Adrenal gland (tissue), 12 donors: ENCODE results near the gene TJP2. TPM values are rescaled to one million over a fixed set of nuclear protein-coding genes. Genes with fewer than 3 reads are reported as not detected.

Source experiments
- DNase-seq, 7 donors: peaks; one replicate each; pipeline ENCODE4 v3.0.0-alpha.2; 2019 to 2020
- H3K27ac ChIP-seq, 5 donors: fragments of 200-600 bp; sonication (generic) in 4 of 5; 1 replicate in 3 of 5; 2 replicates in 2 of 5; pipeline versions ENCODE4 v1.5.1 to v1.8.0; 2016 to 2020; ENCODE audit warnings: mild to moderate bottlenecking in 1 of 5
- H3K27me3 ChIP-seq: fragments of 200-600 bp; 2 replicates; pipeline ENCODE4 v1.8.0; 2021
- H3K36me3 ChIP-seq, 2 donors: fragments of 200-600 bp; replicated peaks in 1 of 2; 1 replicate in 1 of 2; 2 replicates in 1 of 2; pipeline versions ENCODE4 v1.5.1 to v1.8.0; 2018 to 2022
- H3K4me1 ChIP-seq, 2 donors: fragments of 200-600 bp; replicated peaks in 1 of 2; 1 replicate in 1 of 2; 2 replicates in 1 of 2; pipeline versions ENCODE4 v1.5.1 to v1.8.0; 2018 to 2021
- H3K4me3 ChIP-seq, 4 donors: fragments of 200-600 bp; sonication (generic) in 3 of 4; one replicate each; pipeline ENCODE4 v1.5.1; 2016 to 2018
- H3K9me3 ChIP-seq, 3 donors: fragments of 200-600 bp; sonication (generic) in 1 of 3; replicated peaks in 1 of 3; 1 replicate in 2 of 3; 2 replicates in 1 of 3; pipeline versions ENCODE4 v1.5.1 to v1.8.0; 2016 to 2021
- POLR2A ChIP-seq, 2 donors: fragments of 450-650 bp; IDR thresholded peaks; one replicate each; pipeline ENCODE4 v1.6.1; 2017; ENCODE audit warnings: antibody characterized with exemption in 2 of 2, mild to moderate bottlenecking in 2 of 2, moderate library complexity in 1 of 2
- WGBS, 4 donors: extraction: QIAGEN DNeasy Blood & Tissue Kit in 2 of 4; methylation state at CpG; one replicate each; pipeline versions ENCODE4 v1.1.5 to v1.1.7; 2013 to 2017; 5-methylcytosine and 5-hydroxymethylcytosine counted together
- intact Hi-C, 2 donors: fragments of 100-400 bp; cut with DNase I; formaldehyde crosslinking; loops; one replicate each; pipeline versions ENCODE4 v1.14.1 to v1.15.0; 2022 to 2023
- polyA plus RNA-seq, 3 donors: library from polyadenylated mRNA; stranded (reverse); fragments of 200-250 nt in 2 of 3; fragments of 350-450 nt in 1 of 3; fragmentation: Illumina TruSeq in 1 of 3; extraction: RNeasy Lipid Tissue Mini Kit (QIAGEN cat#74804) in 1 of 3; gene quantifications; one replicate each; pipeline ENCODE4 v1.2.3, GENCODE V29; 2013 to 2014
- total RNA-seq, 9 donors: library from RNA; depleted of rRNA in 4 of 9; stranded (reverse); fragments of >200 nt in 4 of 9; fragments of 120-200 nt in 1 of 9; fragmentation: NEBNext Ultra II Directional in 1 of 9; extraction: Animal tissue kit (Norgen Biotek cat#: 25700) in 1 of 9; gene quantifications; one replicate each; pipeline versions ENCODE4 v1.1.0 to v1.2.4, GENCODE V29; 2013 to 2023
- TF ChIP-seq, protein P1 (sequence below), 6 experiments: fragments of 450-650 bp in 4 of 6; fragments of 200-600 bp in 2 of 6; sonication (generic) in 1 of 6; IDR thresholded peaks; 1 replicate in 5 of 6; 2 replicates in 1 of 6; pipeline versions ENCODE4 v1.5.1 to v1.8.0; 2016 to 2021; ENCODE audit warnings: antibody characterized with exemption in 6 of 6, mild to moderate bottlenecking in 2 of 6, moderate library complexity in 1 of 6
- donor health status: healthy with polysubstance abuse.
- donor health status: Bipolar disorder and iron deficiency.
- donor health status: DM: yes; HTN: yes; CAD: no.
- donor health status: DM: no; HTN: no; CAD: no.
- donor health status: DM: no; HTN: no; CAD: no.
- donor health status: DM: yes; HTN: yes; CAD: no.

Gene TJP2
- total and polyA plus RNA-seq, 12 donors, result 14.5 to 108 (median 30.2) TPM

DNA sequence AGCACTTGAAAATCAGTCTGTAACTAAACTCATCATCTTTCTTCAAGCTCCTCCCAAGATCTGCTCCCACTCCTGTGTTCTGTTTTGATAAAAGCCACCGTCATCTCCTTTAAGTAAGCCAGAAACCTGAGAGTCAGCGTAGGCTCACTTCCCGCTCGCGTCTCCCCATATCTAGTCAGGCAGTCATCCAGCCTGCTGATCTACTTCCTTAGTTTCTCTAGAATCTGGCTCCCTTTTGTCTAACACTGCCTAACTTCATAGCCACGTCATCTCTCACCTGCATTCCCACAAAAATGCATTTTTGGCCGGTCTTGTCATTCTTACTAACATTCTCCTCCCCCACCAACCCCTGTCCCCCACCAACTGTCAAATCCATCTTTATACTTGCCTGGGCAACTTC is 3.0 kb upstream of the TJP2 start:
- intact Hi-C loops, result no loop called here
- peaks cover 6 to 21% of the 10 kb centered on the region in 2 donors for H3K4me1 ChIP-seq
- no peaks in the 10 kb centered on the region for H3K36me3 ChIP-seq
- DNase-seq, result no peak
- TF ChIP-seq POLR2A (IDR thresholded peaks at IDR 0.05), result no peak
- TF ChIP-seq, protein P1, sequence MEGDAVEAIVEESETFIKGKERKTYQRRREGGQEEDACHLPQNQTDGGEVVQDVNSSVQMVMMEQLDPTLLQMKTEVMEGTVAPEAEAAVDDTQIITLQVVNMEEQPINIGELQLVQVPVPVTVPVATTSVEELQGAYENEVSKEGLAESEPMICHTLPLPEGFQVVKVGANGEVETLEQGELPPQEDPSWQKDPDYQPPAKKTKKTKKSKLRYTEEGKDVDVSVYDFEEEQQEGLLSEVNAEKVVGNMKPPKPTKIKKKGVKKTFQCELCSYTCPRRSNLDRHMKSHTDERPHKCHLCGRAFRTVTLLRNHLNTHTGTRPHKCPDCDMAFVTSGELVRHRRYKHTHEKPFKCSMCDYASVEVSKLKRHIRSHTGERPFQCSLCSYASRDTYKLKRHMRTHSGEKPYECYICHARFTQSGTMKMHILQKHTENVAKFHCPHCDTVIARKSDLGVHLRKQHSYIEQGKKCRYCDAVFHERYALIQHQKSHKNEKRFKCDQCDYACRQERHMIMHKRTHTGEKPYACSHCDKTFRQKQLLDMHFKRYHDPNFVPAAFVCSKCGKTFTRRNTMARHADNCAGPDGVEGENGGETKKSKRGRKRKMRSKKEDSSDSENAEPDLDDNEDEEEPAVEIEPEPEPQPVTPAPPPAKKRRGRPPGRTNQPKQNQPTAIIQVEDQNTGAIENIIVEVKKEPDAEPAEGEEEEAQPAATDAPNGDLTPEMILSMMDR (IDR thresholded peaks at IDR 0.05), result no peak
- H3K9me3 ChIP-seq, result no peaks in the 10 kb centered on the region
- H3K27me3 ChIP-seq, result no peaks in the 10 kb centered on the region
- no peak overlapping the region for H3K27ac ChIP-seq
- 72 to 83% (median 79%) methylated on average over 7 of the region's 7 CpGs for WGBS, 4 donors
- no peak overlapping the region for H3K4me3 ChIP-seq

DNA sequence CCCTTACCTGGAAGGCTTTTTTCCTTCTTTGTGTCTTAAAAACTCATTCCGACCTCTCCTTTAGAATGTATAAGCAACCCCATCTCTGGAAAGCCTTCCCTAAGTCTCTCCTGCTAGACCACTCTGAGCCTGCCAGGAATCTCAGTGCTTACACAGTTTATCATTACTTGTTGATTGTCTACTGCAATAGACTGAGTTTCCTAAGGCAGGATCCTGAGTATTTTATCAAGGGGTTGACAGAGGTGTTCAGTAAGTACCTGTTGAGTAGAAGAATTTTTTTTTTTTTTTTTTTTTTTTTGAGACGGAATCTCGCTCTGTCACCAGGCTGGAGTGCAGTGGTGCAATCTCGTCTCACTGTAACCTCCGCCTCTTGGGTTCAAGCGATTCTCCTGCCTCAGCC is 2.6 kb upstream of the TJP2 start:
- H3K27ac ChIP-seq, result no peak overlapping the region
- H3K4me1 ChIP-seq, result peaks cover 6 to 21% of the 10 kb centered on the region in 2 donors
- H3K9me3 ChIP-seq, result no peaks in the 10 kb centered on the region
- no peak for TF ChIP-seq POLR2A (IDR thresholded peaks at IDR 0.05)
- TF ChIP-seq, protein P1 (IDR thresholded peaks at IDR 0.05), result no peak
- no peaks in the 10 kb centered on the region for H3K36me3 ChIP-seq
- no peak overlapping the region for H3K4me3 ChIP-seq
- H3K27me3 ChIP-seq, result no peaks in the 10 kb centered on the region
- WGBS, 4 donors, result 92 to 97% (median 96%) methylated on average over 6 of the region's 6 CpGs
- no peak for DNase-seq
- intact Hi-C loops, result no loop called here

DNA sequence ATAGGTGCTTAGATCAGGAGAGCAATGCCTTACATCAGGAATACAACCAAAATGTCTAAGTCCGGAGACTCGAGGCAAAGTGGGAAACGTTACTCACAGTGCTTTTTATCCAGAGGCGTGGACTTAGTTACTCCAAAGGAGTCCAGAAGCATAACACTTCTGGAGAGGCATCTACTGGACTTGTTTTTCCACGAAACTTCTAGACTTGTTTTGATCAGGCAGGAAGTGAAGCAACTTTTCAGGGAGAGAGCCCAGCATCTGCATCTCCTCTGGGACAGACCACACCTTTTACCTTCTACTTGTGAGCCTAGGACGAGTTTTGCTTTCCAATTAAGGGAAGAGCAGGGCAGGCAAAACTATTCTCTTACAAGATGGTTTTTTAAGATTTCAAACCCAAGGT is 1.2 kb upstream of the TJP2 start:
- Histone ChIP-seq H3K27ac (no peak overlapping the region), H3K9me3 (no peaks in the 10 kb centered on the region), H3K4me3 (no peak overlapping the region), H3K36me3 (no peaks in the 10 kb centered on the region), H3K27me3 (no peaks in the 10 kb centered on the region), H3K4me1 (peaks cover 6 to 22% of the 10 kb centered on the region in 2 donors)
- TF ChIP-seq, protein P1 (IDR thresholded peaks at IDR 0.05), result no peak
- TF ChIP-seq POLR2A (IDR thresholded peaks at IDR 0.05), result no peak
- intact Hi-C loops, result no loop called here
- 75 to 90% (median 84%) methylated on average over 6 of the region's 6 CpGs for WGBS, 4 donors
- DNase-seq, result no peak

DNA sequence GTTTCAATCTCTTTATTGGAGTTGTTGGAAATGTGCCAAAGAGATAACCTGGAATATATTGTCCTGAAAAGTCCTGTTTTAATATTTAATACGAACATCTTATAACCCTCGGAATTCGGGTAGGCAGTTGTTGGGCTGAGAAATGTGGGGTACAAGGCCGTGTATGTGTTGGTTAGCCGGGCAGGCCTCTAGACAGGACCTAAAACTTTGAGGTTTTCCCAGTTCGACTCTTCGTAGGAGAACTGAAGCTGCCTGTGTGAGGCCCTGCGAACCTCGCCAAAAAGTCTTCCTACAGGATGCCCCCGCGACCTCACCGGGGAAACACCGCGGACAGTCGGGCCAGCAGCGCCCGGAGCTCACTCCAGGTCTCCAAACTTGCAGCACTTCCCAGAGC is 583 bp upstream of the TJP2 start:
- no peaks in the 10 kb centered on the region for H3K9me3 ChIP-seq
- H3K27ac ChIP-seq, result peak overlapping the region in 4 of 5 donors; percentile 42 to 87 (median 77)
- TF ChIP-seq, protein P1 (IDR thresholded peaks at IDR 0.05), result no peak
- no peak for TF ChIP-seq POLR2A (IDR thresholded peaks at IDR 0.05)
- intact Hi-C loops, result no loop called here
- WGBS, 4 donors, result 2 to 4% (median 3%) methylated on average over 17 of the region's 17 CpGs
- no peaks in the 10 kb centered on the region for H3K36me3 ChIP-seq
- H3K27me3 ChIP-seq, result no peaks in the 10 kb centered on the region
- peak in 1 of 7 donors; percentile 78 for DNase-seq
- H3K4me3 ChIP-seq, result peak overlapping the region in 3 of 4 donors; percentile 41 to 66 (median 59)
- peaks cover 6 to 28% of the 10 kb centered on the region in 2 donors for H3K4me1 ChIP-seq
